GM12874 (cell line): Measurements from ENCODE around the gene LARP1.

Experiments used
- TF ChIP-seq, protein P1 (sequence below): IDR thresholded peaks from 2 replicates; pipeline ENCODE4 v1.5.1; 2011; ENCODE audit warnings: low read depth, mild to moderate bottlenecking, control low read depth, low read length, moderate library complexity; ENCODE audit not compliant: insufficient read depth

Gene LARP1

DNA sequence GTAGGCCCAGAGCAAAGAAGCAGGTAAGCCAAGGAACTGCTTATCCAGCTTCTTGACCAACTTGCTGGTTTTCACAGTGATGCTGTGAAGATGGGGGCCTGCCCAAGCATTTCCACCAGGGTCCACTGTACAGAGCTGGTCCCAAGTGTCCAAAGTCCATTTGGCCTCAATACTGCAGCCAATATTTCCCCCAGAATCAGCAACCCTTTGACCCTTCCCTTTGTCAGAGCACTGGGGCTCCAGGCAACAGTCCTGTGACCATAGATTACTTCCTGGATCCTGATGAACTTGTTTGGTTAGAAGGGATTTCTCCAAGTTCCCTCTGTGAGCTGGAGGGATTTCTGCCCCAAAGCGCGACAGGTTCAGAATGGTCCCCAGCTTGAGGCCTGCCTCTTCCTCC lies 68.9 kb downstream of the LARP1 start:
- TF ChIP-seq, protein P1, sequence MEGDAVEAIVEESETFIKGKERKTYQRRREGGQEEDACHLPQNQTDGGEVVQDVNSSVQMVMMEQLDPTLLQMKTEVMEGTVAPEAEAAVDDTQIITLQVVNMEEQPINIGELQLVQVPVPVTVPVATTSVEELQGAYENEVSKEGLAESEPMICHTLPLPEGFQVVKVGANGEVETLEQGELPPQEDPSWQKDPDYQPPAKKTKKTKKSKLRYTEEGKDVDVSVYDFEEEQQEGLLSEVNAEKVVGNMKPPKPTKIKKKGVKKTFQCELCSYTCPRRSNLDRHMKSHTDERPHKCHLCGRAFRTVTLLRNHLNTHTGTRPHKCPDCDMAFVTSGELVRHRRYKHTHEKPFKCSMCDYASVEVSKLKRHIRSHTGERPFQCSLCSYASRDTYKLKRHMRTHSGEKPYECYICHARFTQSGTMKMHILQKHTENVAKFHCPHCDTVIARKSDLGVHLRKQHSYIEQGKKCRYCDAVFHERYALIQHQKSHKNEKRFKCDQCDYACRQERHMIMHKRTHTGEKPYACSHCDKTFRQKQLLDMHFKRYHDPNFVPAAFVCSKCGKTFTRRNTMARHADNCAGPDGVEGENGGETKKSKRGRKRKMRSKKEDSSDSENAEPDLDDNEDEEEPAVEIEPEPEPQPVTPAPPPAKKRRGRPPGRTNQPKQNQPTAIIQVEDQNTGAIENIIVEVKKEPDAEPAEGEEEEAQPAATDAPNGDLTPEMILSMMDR: no peak

- TF ChIP-seq, protein P1: no peak
Observed at GRCh38 chr5:154829181-154829588, 74.0 kb downstream of the LARP1 start.

DNA sequence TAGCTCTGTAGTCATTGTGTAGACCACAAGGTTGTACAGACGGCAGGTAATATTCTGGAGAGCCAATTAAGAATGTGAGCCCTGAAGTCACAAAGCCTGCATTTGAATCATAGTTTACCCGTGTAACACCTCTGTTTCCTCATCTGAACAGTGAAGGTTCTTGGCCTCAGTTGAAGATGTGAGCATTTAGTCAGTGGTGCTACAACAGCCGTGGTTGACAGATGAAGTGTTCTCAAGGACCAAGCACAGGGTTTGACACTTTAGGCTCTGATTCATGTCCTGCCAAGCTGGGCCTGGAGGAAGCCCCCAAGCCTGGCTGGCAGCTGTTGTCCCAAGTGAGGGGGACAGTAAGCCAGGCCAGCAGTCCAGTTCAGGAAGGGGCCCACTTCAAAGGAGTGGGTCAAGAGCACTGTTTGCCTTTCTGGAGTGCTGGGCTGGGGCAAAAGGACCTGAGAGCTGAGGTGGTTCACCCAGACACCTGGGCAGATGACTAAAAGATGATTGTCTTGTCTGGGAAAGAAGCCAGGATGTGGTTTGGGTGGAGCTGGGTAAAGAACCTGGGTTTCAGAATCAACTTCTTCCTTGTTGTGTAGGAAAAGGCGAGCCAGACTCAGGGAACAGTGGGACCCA lies 74.5 kb downstream of the LARP1 start:
- TF ChIP-seq, protein P1: no peak

- TF ChIP-seq, protein P1: no peak
Observed at GRCh38 chr5:154830219-154830595, 75.0 kb downstream of the LARP1 start.

DNA sequence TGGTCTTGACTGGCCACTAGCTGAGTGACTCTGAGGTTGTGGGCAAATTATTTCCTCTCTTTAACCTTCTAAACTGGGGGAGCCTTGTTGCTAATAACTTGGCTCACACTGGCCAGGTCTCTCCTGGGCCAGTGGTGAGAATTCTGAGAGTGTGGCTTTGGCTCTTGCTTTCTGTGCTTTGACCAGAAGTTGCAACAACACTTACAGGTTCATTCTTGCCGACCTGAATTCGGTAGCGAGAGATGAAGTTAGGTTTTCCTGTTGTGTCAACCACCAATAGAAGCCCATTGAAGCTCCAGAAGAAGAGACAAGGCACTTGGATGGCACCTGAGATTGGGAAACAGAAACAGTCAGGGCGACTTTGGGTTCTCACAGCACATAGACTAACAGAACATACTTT lies 75.4 kb downstream of the LARP1 start:
- TF ChIP-seq, protein P1: no peak

- TF ChIP-seq, protein P1: no peak
Observed at GRCh38 chr5:154831451-154831850, 76.3 kb downstream of the LARP1 start.

DNA sequence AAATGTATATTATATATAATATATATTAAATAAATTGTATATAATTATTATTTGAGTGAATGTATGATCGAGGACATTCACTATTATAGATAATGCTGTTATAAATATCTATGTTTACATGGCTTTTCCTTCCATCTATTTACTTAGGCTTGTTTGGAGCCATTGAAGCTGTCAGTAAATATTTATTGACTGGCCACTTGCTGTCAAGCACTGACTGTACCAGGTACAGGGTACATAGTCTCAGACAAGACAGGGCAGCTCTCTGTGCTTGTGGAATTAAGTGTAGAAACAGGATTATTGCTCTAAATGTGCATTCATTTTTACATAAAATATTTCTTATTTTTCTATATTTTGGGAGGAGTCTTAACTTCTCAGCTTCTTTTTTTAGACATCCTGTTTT lies 78.9 kb downstream of the LARP1 start:
- TF ChIP-seq, protein P1: no peak
